CD4-positive, alpha-beta T cell (primary cell): ENCODE results near the gene FZR1. TPM values are rescaled to one million over a fixed set of nuclear protein-coding genes. Genes with fewer than 3 reads are reported as not detected.

Source experiments
- ATAC-seq: fragments of 200-7000 bp; cut with Tn5 transposase; one replicate; pipeline ENCODE4 v1.10.0; 2022; ENCODE audit warnings: mild to moderate bottlenecking; ENCODE audit not compliant: poor library complexity
- CTCF ChIA-PET: fragments of 350-600 bp; sonication (Branson Sonifier 250); formaldehyde crosslinking; loops from one replicate; lab custom pipeline; 2021; ENCODE audit warnings: antibody characterized with exemption, inconsistent platforms; lab: Charles Lee
- POLR2A ChIA-PET: fragments of 350-600 bp; sonication (Branson Sonifier 250); formaldehyde crosslinking; loops from one replicate; lab custom pipeline; 2021; ENCODE audit warnings: antibody characterized with exemption, inconsistent platforms; lab: Charles Lee
- DNase-seq, 14 experiments: peaks; one replicate each; pipeline ENCODE4 v3.0.0-alpha.2; 2013 to 2020; ENCODE audit warnings: mixed read lengths in 2 of 14
- H3K27ac ChIP-seq, 2 donors: one replicate each; pipeline versions ENCODE4 v1.5.1 to v1.7.0; 2013; ENCODE audit warnings: low read length in 2 of 2, low read depth in 1 of 2, mild to moderate bottlenecking in 1 of 2
- H3K27me3 ChIP-seq, 2 experiments: 1 replicate in 1 of 2; 2 replicates in 1 of 2; pipeline versions ENCODE4 v1.6.1 to v1.7.0; 2013; ENCODE audit warnings: low read length in 2 of 2, control low read depth in 1 of 2, mild to moderate bottlenecking in 1 of 2, moderate library complexity in 1 of 2; ENCODE audit not compliant: insufficient read depth in 2 of 2, control insufficient read depth in 1 of 2
- H3K36me3 ChIP-seq: one replicate; pipeline ENCODE4 v1.6.1; 2013; ENCODE audit warnings: low read length, control low read depth; ENCODE audit not compliant: insufficient read depth
- H3K4me1 ChIP-seq: one replicate; pipeline ENCODE4 v1.6.1; 2013; ENCODE audit warnings: low read length, control low read depth; ENCODE audit not compliant: insufficient read depth
- H3K4me3 ChIP-seq: one replicate; pipeline ENCODE4 v1.5.1; 2013; ENCODE audit warnings: mild to moderate bottlenecking, low read length, moderate library complexity
- H3K9me3 ChIP-seq, 2 experiments: 1 replicate in 1 of 2; 2 replicates in 1 of 2; pipeline versions ENCODE4 v1.6.1 to v1.7.0; 2013; ENCODE audit warnings: low read length in 2 of 2, mild to moderate bottlenecking in 2 of 2, control low read depth in 1 of 2, moderate library complexity in 1 of 2; ENCODE audit not compliant: control insufficient read depth in 1 of 2, insufficient read depth in 1 of 2
- H3K27ac Mint-ChIP-seq: one replicate; pipeline ENCODE4 v1.8.0; 2020; ENCODE audit warnings: mixed read lengths
- H3K27me3 Mint-ChIP-seq: one replicate; pipeline ENCODE4 v1.8.0; 2021; ENCODE audit warnings: mixed read lengths
- H3K36me3 Mint-ChIP-seq: one replicate; pipeline ENCODE4 v1.8.0; 2021; ENCODE audit warnings: low read depth, mixed read lengths
- H3K4me1 Mint-ChIP-seq: one replicate; pipeline ENCODE4 v1.8.0; 2021; ENCODE audit warnings: low read depth, mixed read lengths
- H3K4me3 Mint-ChIP-seq: one replicate; pipeline ENCODE4 v1.8.0; 2020; ENCODE audit warnings: mild to moderate bottlenecking, mixed read lengths
- H3K9me3 Mint-ChIP-seq: one replicate; pipeline ENCODE4 v1.8.0; 2020; ENCODE audit warnings: mixed read lengths
- intact Hi-C, 2 experiments: fragments of 100-400 bp; cut with DNase I in 1 of 2; cut with micrococcal nuclease in 1 of 2; formaldehyde crosslinking; loops; one replicate each; pipeline versions ENCODE4 v1.15.1 to v1.9.0; 2023 to 2025; cut with DNase I, micrococcal nuclease
- total RNA-seq, 174 experiments: library from RNA in 2 of 174; stranded (reverse) in 2 of 174; gene quantifications; one replicate each; pipeline ENCODE4 v1.2.3 and lab custom pipeline; 2021 to 2026
- TF ChIP-seq, protein P1 (sequence below): fragments of 200-600 bp; IDR thresholded peaks from one replicate; pipeline ENCODE4 v1.8.0; 2022; ENCODE audit warnings: antibody characterized with exemption, mild to moderate bottlenecking

FZR1 gene
- total RNA-seq, 2 experiments from 2014 or later = 109 to 116 TPM

- H3K4me3 ChIP-seq = no peak overlapping the region
- DNase-seq (no peak), ATAC-seq (no peak)
- H3K4me1 ChIP-seq = peaks cover 43% of the 10 kb centered on the region
- TF ChIP-seq, protein P1, sequence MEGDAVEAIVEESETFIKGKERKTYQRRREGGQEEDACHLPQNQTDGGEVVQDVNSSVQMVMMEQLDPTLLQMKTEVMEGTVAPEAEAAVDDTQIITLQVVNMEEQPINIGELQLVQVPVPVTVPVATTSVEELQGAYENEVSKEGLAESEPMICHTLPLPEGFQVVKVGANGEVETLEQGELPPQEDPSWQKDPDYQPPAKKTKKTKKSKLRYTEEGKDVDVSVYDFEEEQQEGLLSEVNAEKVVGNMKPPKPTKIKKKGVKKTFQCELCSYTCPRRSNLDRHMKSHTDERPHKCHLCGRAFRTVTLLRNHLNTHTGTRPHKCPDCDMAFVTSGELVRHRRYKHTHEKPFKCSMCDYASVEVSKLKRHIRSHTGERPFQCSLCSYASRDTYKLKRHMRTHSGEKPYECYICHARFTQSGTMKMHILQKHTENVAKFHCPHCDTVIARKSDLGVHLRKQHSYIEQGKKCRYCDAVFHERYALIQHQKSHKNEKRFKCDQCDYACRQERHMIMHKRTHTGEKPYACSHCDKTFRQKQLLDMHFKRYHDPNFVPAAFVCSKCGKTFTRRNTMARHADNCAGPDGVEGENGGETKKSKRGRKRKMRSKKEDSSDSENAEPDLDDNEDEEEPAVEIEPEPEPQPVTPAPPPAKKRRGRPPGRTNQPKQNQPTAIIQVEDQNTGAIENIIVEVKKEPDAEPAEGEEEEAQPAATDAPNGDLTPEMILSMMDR = no peak
- Mint-ChIP-seq H3K27me3 (no peaks in the 10 kb centered on the region), H3K27ac (peak overlapping the region; percentile 59), H3K4me3 (peak overlapping the region; percentile 58), H3K4me1 (peaks cover 28% of the 10 kb centered on the region), H3K36me3 (peaks cover 37% of the 10 kb centered on the region), H3K9me3 (no peaks in the 10 kb centered on the region)
- ChIA-PET CTCF (no interaction called here), POLR2A (no interaction called here)
- no peaks in the 10 kb centered on the region for H3K27me3 ChIP-seq
- peaks cover 23% of the 10 kb centered on the region for H3K36me3 ChIP-seq
- no peak overlapping the region for H3K27ac ChIP-seq
- intact Hi-C loops = no loop called here
- no peaks in the 10 kb centered on the region for H3K9me3 ChIP-seq
These were observed 8.2 kb upstream of the FZR1 start for GRCh38 chr19:3497757-3498520.

GRCh38 chr19:3499738-3500428, 6.2 kb upstream of the FZR1 start:
- no peaks in the 10 kb centered on the region for H3K27me3 Mint-ChIP-seq
- no peak for DNase-seq
- Histone ChIP-seq H3K27ac (peak overlapping the region; percentile 85 to 97), H3K36me3 (peaks cover 14% of the 10 kb centered on the region), H3K27me3 (no peaks in the 10 kb centered on the region), H3K9me3 (no peaks in the 10 kb centered on the region), H3K4me3 (peak overlapping the region; percentile 98), H3K4me1 (peaks cover 35% of the 10 kb centered on the region)
- H3K4me3 Mint-ChIP-seq = peak overlapping the region; percentile 84
- CTCF ChIA-PET = interaction anchor here (0.5 to 1.3 kb wide), 3 partner anchors 15 to 71 kb away, joined by 3 to 4 read pairs (median 3); no protein-coding TSS in a partner anchor
- no peaks in the 10 kb centered on the region for H3K9me3 Mint-ChIP-seq
- no peak for ATAC-seq
- peaks cover 28% of the 10 kb centered on the region for H3K4me1 Mint-ChIP-seq
- intact Hi-C loops = loop anchor here (5.0 to 10.0 kb wide), 3 partner anchors 68 to 445 kb away; partner anchors contain the start of gene TLE5 (in 1 of the 2)
- peaks cover 23% of the 10 kb centered on the region for H3K36me3 Mint-ChIP-seq
- H3K27ac Mint-ChIP-seq = peak overlapping the region; percentile 85
- POLR2A ChIA-PET = interaction anchor here (0.8 to 2.1 kb wide), 3 partner anchors 15 to 188 kb away, joined by 3 to 10 read pairs (median 4); no protein-coding TSS in a partner anchor
- TF ChIP-seq, protein P1 = no peak

DNA sequence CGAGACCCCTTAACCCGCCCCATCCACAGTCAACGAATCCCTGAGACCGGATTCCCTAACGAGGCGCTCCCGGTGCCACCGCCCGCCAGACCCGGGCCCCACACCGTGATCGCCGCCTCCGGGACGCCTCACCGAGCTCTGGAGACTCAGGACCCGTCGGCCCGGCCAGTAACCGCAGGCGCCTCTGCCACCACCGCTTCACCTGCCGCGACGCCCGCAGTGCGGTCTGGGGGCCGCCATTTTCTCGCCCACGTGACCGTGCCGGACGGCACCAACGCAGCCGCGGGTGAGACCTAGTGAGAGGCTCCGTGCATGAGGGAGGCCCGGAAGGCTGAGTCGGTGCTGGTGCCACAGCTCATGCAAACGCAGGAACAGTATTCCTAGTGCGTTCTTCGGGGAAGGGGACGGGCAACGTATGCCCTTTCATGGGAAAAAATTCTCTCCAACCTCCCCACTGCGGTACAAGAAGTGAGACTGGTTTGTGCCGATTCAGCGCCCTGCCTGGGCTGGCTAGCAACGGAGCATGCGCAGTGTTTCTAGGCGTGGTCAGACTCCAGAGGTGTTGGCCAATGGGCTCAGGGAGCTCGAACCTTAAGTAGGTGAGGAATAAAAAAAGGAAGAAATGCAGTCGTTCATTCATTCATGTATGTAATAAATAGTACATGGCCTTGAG, 5.5 kb upstream of the FZR1 start, which contains the start of gene DOHH:
Gene DOHH (minus strand): TSS at position 246 of the 673 bp plus-strand sequence. CDS start 3,860 bp downstream, outside the sequence.
- H3K4me3 Mint-ChIP-seq = peak within 1 kb of the TSS; percentile 84
- peak; percentile 93 to 98 (median 95) for DNase-seq
- Histone ChIP-seq H3K4me1 (peaks cover 41% of the 10 kb centered on the region), H3K4me3 (peak within 1 kb of the TSS; percentile 98), H3K27ac (peak within 1 kb of the TSS; percentile 85 to 97), H3K9me3 (no peaks in the 10 kb centered on the region), H3K27me3 (no peaks in the 10 kb centered on the region), H3K36me3 (peaks cover 10% of the 10 kb centered on the region)
- peaks cover 18% of the 10 kb centered on the region for H3K36me3 Mint-ChIP-seq
- peaks cover 31% of the 10 kb centered on the region for H3K4me1 Mint-ChIP-seq
- TF ChIP-seq, protein P1 = no peak
- peak; percentile 85 for ATAC-seq
- H3K9me3 Mint-ChIP-seq = no peaks in the 10 kb centered on the region
- H3K27me3 Mint-ChIP-seq = no peaks in the 10 kb centered on the region
- intact Hi-C loops = loop anchor here (5.0 to 10.0 kb wide), 3 partner anchors 68 to 446 kb away; partner anchors contain the start of gene TLE5 (in 1 of the 2)
- H3K27ac Mint-ChIP-seq = peak within 1 kb of the TSS; percentile 85
- CTCF ChIA-PET = interaction anchor here (1.2 kb wide), 1 partner anchor 15 kb away, joined by 3 read pairs; no protein-coding TSS in a partner anchor
- POLR2A ChIA-PET = interaction anchor here (0.7 to 2.1 kb wide), 7 partner anchors 15 to 187 kb away, joined by 3 to 10 read pairs (median 4); partner anchors contain the start of gene TEKTIP1
